Keratinocyte (primary cell): ENCODE measurements around the gene E4F1.

ENCODE experiments used
- EZH2 ChIP-seq: IDR thresholded peaks from one replicate; pipeline ENCODE4 v1.6.1; 2012; ENCODE audit warnings: inconsistent platforms, mild to moderate bottlenecking, low read length, moderate library complexity
- TF ChIP-seq, protein P1 (sequence below), 3 experiments: IDR thresholded peaks in 1 of 3; conservative IDR thresholded peaks in 1 of 3; optimal IDR thresholded peaks in 1 of 3; 2 replicates in 2 of 3; 3 replicates in 1 of 3; pipeline versions ENCODE3 to v1.5.1; 2011; ENCODE audit warnings: low read length in 3 of 3, mild to moderate bottlenecking in 3 of 3, moderate library complexity in 2 of 3, control low read depth in 1 of 3, inconsistent platforms in 1 of 3; ENCODE audit not compliant: insufficient read depth in 2 of 3; ENCODE audit errors: extremely low read depth in 1 of 3

DNA sequence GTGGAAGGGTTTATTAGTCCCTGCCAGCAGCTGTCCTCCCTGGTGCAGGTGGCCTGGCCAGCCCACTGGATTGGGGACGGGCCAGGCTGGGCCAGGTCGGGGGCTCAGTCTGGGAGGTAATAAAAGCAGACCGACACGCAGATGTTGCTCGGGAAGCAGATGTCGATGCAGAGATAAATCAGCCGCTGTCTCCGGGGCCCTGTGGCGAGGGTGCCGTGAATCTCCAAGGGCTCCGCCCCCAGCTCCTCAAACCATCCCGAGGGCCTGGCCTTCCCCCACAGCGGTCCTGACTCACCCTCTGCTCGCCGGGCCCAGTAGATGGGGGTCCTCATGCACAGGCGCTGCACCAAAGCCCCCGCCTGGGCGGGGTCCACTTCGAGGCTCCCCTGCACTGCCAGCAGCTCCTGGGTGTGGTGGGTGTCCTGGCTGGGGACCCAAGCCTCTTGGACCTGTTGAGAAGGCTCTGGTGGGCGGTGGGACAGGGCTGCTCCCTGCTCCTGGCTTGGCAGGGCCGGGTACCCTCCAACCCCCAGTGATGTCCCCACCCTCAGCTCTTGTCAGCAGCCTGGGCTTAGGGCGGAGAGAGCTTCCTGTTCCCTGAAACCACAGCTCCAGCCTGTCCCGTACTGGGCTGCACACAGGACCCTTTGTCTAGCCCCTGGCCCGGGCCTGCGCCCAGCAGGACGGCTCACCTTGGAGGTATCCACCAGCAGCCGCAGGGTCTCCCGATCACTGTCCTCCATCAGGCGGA lies 14.0 kb upstream of the E4F1 start:
- TF ChIP-seq, protein P1, sequence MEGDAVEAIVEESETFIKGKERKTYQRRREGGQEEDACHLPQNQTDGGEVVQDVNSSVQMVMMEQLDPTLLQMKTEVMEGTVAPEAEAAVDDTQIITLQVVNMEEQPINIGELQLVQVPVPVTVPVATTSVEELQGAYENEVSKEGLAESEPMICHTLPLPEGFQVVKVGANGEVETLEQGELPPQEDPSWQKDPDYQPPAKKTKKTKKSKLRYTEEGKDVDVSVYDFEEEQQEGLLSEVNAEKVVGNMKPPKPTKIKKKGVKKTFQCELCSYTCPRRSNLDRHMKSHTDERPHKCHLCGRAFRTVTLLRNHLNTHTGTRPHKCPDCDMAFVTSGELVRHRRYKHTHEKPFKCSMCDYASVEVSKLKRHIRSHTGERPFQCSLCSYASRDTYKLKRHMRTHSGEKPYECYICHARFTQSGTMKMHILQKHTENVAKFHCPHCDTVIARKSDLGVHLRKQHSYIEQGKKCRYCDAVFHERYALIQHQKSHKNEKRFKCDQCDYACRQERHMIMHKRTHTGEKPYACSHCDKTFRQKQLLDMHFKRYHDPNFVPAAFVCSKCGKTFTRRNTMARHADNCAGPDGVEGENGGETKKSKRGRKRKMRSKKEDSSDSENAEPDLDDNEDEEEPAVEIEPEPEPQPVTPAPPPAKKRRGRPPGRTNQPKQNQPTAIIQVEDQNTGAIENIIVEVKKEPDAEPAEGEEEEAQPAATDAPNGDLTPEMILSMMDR (optimal IDR thresholded peaks at IDR 0.05 in 1 of 3, IDR thresholded peaks at IDR 0.05 in 1 of 3, conservative IDR thresholded peaks at IDR 0.05 in 1 of 3; ENCODE audit: extremely low read depth in 1 of 3, insufficient read depth in 2 of 3, low read length in 3 of 3): no peak
- no peak for TF ChIP-seq EZH2
